Activated T-helper 1 cell treated with anti-CD3 and anti-CD28 coated beads, Interleukin-12 subunit alpha, Interleukin-12 subunit beta, Interleukin-2, Interleukin-4 antibody, amounts not matched to agents 30 ng/mL and 10 ng/mL and 1 ng/mL, durations not matched to agents 14 hours and 24 hours and 36 hours (primary cell): ENCODE data around the gene TRIM63. TPM values are rescaled to one million over a fixed set of nuclear protein-coding genes. Genes with fewer than 3 reads are reported as not detected.
"Not testable (repeated sequence)": the region's sequence is repeated elsewhere in the genome, so short reads cannot be mapped to it uniquely, and the experiment has no call there.

Experiments used
- DNase-seq: peaks from one replicate; pipeline ENCODE4 v3.0.0; 2021; ENCODE audit warnings: low spot score
- H3K27ac Mint-ChIP-seq: one replicate; pipeline ENCODE4 v1.8.0; 2021; ENCODE audit warnings: mild to moderate bottlenecking, mixed read lengths
- H3K27me3 Mint-ChIP-seq: one replicate; pipeline ENCODE4 v1.8.0; 2022; ENCODE audit warnings: mild to moderate bottlenecking, moderate library complexity, mixed read lengths; ENCODE audit not compliant: insufficient read depth
- H3K36me3 Mint-ChIP-seq: one replicate; pipeline ENCODE4 v1.8.0; 2021; ENCODE audit warnings: low read depth, mixed read lengths
- H3K4me1 Mint-ChIP-seq: one replicate; pipeline ENCODE4 v1.8.0; 2021; ENCODE audit warnings: low read depth, mixed read lengths
- H3K4me3 Mint-ChIP-seq: one replicate; pipeline ENCODE4 v1.8.0; 2021; ENCODE audit warnings: mild to moderate bottlenecking, moderate library complexity, mixed read lengths
- H3K9me3 Mint-ChIP-seq: one replicate; pipeline ENCODE4 v1.8.0; 2021; ENCODE audit warnings: mixed read lengths
- intact Hi-C: fragments of 100-400 bp; cut with micrococcal nuclease; formaldehyde crosslinking; loops from one replicate; pipeline ENCODE4 v1.15.1; 2024
- total RNA-seq: library from RNA; stranded (reverse); gene quantifications from 2 replicates; pipeline ENCODE4 v1.2.3, GENCODE V29; 2022

The TRIM63 gene
- total RNA-seq, 1 donor from 2014 or later = not detected

DNA sequence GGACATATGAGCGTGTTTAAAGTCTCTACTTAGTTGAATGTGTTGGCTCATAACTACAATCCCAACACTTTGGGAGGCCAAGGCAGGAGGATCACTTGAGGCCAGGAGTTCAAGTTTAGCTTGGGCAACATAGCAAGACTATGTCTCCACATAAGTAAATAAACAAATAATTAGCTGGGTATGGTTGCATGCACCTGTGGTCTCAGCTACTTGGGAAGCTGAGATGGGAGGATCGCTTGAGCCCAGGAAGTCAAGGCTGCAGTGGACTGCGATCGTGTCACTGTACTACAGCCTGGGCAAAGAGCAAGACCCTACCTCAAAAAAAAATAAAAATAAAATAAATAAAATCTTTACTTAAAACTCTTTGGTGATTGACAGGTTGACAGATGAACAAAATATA lies 31.2 kb upstream of the TRIM63 start:
- H3K4me1 Mint-ChIP-seq = peaks cover 6% of the 10 kb centered on the region
- intact Hi-C loops = no loop called here
- no peaks in the 10 kb centered on the region for H3K9me3 Mint-ChIP-seq
- no peaks in the 10 kb centered on the region for H3K36me3 Mint-ChIP-seq
- H3K27ac Mint-ChIP-seq = no peak overlapping the region
- DNase-seq = no peak
- no peak overlapping the region for H3K4me3 Mint-ChIP-seq
- H3K27me3 Mint-ChIP-seq = peaks cover 22% of the 10 kb centered on the region

GRCh38 chr1:26097696-26098095 lies 30.3 kb upstream of the TRIM63 start:
- H3K4me1 Mint-ChIP-seq = peaks cover 6% of the 10 kb centered on the region
- intact Hi-C loops = no loop called here
- DNase-seq = no peak
- no peak overlapping the region for H3K27ac Mint-ChIP-seq
- H3K4me3 Mint-ChIP-seq = no peak overlapping the region
- no peaks in the 10 kb centered on the region for H3K9me3 Mint-ChIP-seq
- H3K27me3 Mint-ChIP-seq = peaks cover 28% of the 10 kb centered on the region
- no peaks in the 10 kb centered on the region for H3K36me3 Mint-ChIP-seq

- Mint-ChIP-seq H3K4me1 (peaks cover 6% of the 10 kb centered on the region), H3K9me3 (no peaks in the 10 kb centered on the region), H3K4me3 (no peak overlapping the region), H3K36me3 (no peaks in the 10 kb centered on the region), H3K27ac (no peak overlapping the region), H3K27me3 (peaks cover 30% of the 10 kb centered on the region)
- intact Hi-C loops = no loop called here
- DNase-seq = no peak
Measured at GRCh38 chr1:26096471-26096870, 29.0 kb upstream of the TRIM63 start.

GRCh38 chr1:26094677-26095383 lies 27.4 kb upstream of the TRIM63 start:
- H3K36me3 Mint-ChIP-seq = no peaks in the 10 kb centered on the region
- no peak for DNase-seq
- no peak overlapping the region for H3K4me3 Mint-ChIP-seq
- H3K27me3 Mint-ChIP-seq = peaks cover 39% of the 10 kb centered on the region
- no peak overlapping the region for H3K27ac Mint-ChIP-seq
- H3K9me3 Mint-ChIP-seq = no peaks in the 10 kb centered on the region
- H3K4me1 Mint-ChIP-seq = peaks cover 6% of the 10 kb centered on the region
- intact Hi-C loops = no loop called here

- no peaks in the 10 kb centered on the region for H3K9me3 Mint-ChIP-seq
- peaks cover 39% of the 10 kb centered on the region for H3K27me3 Mint-ChIP-seq
- H3K4me1 Mint-ChIP-seq = peaks cover 6% of the 10 kb centered on the region
- no peak overlapping the region for H3K27ac Mint-ChIP-seq
- H3K4me3 Mint-ChIP-seq = no peak overlapping the region
- intact Hi-C loops = no loop called here
- no peak for DNase-seq
- H3K36me3 Mint-ChIP-seq = no peaks in the 10 kb centered on the region
Measured at GRCh38 chr1:26094076-26094669, 26.7 kb upstream of the TRIM63 start.

DNA sequence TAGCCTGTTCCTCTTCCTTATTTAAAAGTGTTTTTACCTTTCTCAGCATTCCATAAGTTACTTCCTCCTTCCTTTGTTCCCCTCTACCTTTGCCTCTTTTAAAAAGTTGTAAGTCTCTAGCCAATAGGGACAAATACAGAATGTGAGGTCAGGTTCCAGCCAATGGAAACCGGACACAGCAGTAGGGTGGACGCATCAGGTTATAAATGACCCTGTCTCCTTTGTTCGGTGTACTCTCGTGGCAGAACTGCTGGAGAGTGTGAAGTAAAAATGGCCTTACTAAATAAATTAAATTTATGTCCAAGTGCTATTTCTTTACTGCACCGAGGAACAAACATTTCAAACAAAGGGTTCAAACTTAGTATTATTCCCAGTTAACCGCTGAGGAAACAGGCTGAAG lies 26.1 kb upstream of the TRIM63 start:
- H3K4me3 Mint-ChIP-seq, H3K27ac Mint-ChIP-seq, DNase-seq, H3K4me1 Mint-ChIP-seq, intact Hi-C loops, H3K9me3 Mint-ChIP-seq, H3K36me3 Mint-ChIP-seq: not testable (repeated sequence)
- H3K27me3 Mint-ChIP-seq = peaks cover 40% of the 10 kb centered on the region

DNA sequence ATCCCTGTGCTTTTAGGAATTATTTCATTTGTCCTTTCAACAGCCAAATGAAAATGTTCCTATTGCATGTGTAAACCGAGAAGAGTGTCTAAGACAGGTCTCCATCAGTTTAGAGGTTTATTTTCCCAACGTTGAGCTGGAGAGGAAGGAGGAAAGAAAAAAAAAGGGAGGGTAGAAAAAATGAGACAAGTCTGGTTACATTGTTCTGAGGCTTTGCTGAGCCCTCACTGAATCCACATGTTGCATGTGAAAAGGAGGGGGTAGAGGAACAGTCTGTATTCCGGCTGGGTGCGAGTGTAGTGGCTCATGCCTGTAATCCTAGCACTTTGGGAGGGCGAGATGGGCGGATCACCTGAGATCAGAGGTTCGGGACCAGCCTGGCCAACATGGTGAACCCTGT lies 25.0 kb upstream of the TRIM63 start:
- Mint-ChIP-seq H3K27me3 (peaks cover 43% of the 10 kb centered on the region), H3K4me1 (no peaks in the 10 kb centered on the region), H3K27ac (no peak overlapping the region), H3K4me3 (no peak overlapping the region), H3K9me3 (no peaks in the 10 kb centered on the region), H3K36me3 (no peaks in the 10 kb centered on the region)
- DNase-seq = no peak
- intact Hi-C loops = no loop called here

DNA sequence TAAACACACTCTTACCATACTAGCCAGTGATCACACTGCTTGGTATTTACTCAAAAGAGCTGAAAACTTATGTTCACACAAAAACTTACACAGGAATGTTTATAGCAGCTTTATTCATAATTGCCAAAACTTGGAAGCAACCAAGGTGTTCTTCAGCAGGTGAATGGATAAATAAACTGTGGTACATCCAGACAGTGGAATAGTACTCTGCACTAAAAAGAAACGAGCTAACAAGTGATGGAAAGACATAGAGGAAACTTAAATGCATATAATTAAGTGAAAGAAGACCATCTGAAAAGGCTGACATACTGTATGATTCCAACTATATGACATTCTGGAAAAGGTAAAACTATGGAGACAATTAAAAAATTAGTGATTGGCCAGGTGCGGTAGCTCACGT lies 23.5 kb upstream of the TRIM63 start:
- Mint-ChIP-seq H3K27ac (no peak overlapping the region), H3K36me3 (no peaks in the 10 kb centered on the region), H3K27me3 (peaks cover 40% of the 10 kb centered on the region), H3K9me3 (no peaks in the 10 kb centered on the region), H3K4me1 (no peaks in the 10 kb centered on the region), H3K4me3 (no peak overlapping the region)
- no peak for DNase-seq
- intact Hi-C loops = no loop called here

- H3K27me3 Mint-ChIP-seq = peaks cover 35% of the 10 kb centered on the region
- no peaks in the 10 kb centered on the region for H3K36me3 Mint-ChIP-seq
Measured at GRCh38 chr1:26089125-26089524, 21.7 kb upstream of the TRIM63 start.

GRCh38 chr1:26084844-26085243 lies 17.4 kb upstream of the TRIM63 start:
- Mint-ChIP-seq H3K27me3 (peaks cover 16% of the 10 kb centered on the region), H3K36me3 (no peaks in the 10 kb centered on the region), H3K9me3 (no peaks in the 10 kb centered on the region), H3K4me3 (no peak overlapping the region), H3K4me1 (no peaks in the 10 kb centered on the region), H3K27ac (no peak overlapping the region)
- intact Hi-C loops = no loop called here
- DNase-seq = no peak

More at GRCh38 chr1:26089125-26089524, 21.7 kb upstream of the TRIM63 start:
- Mint-ChIP-seq H3K4me3 (no peak overlapping the region), H3K27ac (no peak overlapping the region), H3K4me1 (no peaks in the 10 kb centered on the region), H3K9me3 (no peaks in the 10 kb centered on the region)
- intact Hi-C loops = no loop called here
- no peak for DNase-seq

DNA sequence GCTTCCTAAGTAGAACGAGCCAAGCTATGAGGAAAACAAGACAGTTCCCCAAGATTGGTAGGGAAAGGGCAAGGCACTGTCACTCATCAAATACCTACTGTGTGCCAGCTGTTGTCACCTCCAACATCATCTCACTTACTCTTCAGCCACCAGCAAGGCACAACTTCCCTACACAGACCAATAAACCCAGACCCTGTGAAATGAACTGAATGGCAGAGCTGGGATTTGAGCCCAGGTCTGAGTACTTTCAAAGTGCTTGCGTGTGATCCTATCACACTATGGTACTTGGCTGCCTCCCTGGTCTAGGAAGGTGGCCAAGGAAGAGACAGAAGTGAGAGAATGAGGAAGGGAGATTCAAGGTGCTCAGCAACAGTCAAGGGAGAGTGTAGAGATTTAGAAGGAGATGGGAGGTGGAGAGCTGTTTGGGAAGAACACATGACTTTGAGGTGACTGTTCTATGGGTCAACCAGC lies 16.7 kb upstream of the TRIM63 start:
- no peaks in the 10 kb centered on the region for H3K36me3 Mint-ChIP-seq
- no peak overlapping the region for H3K4me3 Mint-ChIP-seq
- H3K27ac Mint-ChIP-seq = no peak overlapping the region
- no peaks in the 10 kb centered on the region for H3K9me3 Mint-ChIP-seq
- peaks cover 16% of the 10 kb centered on the region for H3K27me3 Mint-ChIP-seq
- DNase-seq = no peak
- intact Hi-C loops = no loop called here
- no peaks in the 10 kb centered on the region for H3K4me1 Mint-ChIP-seq

DNA sequence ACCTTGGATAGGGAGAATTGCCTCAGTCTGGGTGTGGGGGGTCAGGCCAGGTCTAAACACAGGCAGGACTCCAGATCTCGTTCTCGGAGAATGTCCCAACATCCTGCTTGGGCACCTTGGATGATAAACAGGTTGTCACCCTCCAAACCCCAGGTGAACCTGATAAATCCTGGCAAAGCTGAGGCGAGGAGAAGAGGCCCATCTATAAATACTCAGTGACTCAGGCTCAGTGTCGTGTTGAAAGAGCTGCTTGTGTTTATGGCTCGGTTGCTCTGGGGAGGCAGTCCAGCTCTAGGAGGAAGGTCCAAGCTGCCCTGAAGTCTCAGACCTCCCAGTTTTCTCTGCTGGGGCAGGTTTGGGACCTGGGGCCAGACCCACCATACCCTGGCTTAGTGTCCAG lies 15.8 kb upstream of the TRIM63 start:
- H3K36me3 Mint-ChIP-seq = no peaks in the 10 kb centered on the region
- H3K27ac Mint-ChIP-seq = no peak overlapping the region
- H3K27me3 Mint-ChIP-seq = peaks cover 16% of the 10 kb centered on the region
- intact Hi-C loops = no loop called here
- H3K9me3 Mint-ChIP-seq = no peaks in the 10 kb centered on the region
- no peak overlapping the region for H3K4me3 Mint-ChIP-seq
- no peak for DNase-seq
- no peaks in the 10 kb centered on the region for H3K4me1 Mint-ChIP-seq

DNA sequence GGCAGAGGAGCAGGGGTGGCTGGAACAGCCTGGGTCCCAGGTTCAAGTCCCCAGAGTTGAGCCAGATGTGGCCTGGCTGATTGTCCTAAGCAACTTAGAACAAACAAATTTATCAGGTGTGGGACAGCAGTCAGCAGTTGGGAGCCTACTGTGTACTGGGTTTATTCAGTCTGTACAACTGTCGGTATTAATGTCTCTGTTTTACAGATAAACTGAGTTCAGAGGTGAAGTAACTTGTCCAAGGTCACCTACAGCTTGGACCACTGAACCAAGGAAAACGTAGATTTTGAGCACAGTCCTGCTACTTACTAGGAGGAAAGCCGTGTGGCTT lies 14.6 kb upstream of the TRIM63 start:
- no peak overlapping the region for H3K4me3 Mint-ChIP-seq

More for the DNA sequence above, 14.6 kb upstream of the TRIM63 start:
- Mint-ChIP-seq H3K9me3 (no peaks in the 10 kb centered on the region), H3K27ac (no peak overlapping the region), H3K4me1 (no peaks in the 10 kb centered on the region), H3K36me3 (no peaks in the 10 kb centered on the region), H3K27me3 (peaks cover 21% of the 10 kb centered on the region)
- intact Hi-C loops = no loop called here
- no peak for DNase-seq
